ENCODE measurements around the gene CSH2. TPM values are rescaled to one million over a fixed set of nuclear protein-coding genes. Genes with fewer than 3 reads are reported as not detected.
"Not testable (repeated sequence)": the region's sequence is repeated elsewhere in the genome, so short reads cannot be mapped to it uniquely, and the experiment has no call there.

Gene CSH2
- total and polyA plus RNA-seq, 9 of the 15 experiments (the other 6 are each of a cell fraction or from before 2014, with no cell fraction given), result not detected

DNA sequence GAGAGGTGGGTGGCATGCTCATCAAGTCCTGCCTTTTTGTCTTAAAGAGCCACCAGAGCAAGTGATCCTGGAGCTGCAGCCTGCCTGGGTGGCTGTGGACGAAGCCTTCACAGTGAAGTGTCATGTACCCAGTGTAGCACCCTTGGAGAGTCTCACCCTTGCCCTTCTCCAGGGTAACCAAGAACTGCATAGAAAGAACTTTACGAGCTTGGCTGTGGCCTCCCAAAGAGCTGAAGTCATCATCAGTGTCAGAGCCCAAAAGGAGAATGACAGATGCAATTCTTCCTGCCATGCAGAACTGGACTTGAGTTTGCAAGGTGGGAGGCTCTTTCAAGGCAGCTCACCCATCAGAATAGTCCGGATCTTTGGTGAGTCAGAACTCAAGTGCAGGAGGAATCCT, 14.2 kb downstream of the CSH2 start (continued):
- TF ChIP-seq, protein P1, sequence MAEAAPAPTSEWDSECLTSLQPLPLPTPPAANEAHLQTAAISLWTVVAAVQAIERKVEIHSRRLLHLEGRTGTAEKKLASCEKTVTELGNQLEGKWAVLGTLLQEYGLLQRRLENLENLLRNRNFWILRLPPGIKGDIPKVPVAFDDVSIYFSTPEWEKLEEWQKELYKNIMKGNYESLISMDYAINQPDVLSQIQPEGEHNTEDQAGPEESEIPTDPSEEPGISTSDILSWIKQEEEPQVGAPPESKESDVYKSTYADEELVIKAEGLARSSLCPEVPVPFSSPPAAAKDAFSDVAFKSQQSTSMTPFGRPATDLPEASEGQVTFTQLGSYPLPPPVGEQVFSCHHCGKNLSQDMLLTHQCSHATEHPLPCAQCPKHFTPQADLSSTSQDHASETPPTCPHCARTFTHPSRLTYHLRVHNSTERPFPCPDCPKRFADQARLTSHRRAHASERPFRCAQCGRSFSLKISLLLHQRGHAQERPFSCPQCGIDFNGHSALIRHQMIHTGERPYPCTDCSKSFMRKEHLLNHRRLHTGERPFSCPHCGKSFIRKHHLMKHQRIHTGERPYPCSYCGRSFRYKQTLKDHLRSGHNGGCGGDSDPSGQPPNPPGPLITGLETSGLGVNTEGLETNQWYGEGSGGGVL (CRISPR knock-in tag; IDR thresholded peaks at IDR 0.05), result no peak

DNA sequence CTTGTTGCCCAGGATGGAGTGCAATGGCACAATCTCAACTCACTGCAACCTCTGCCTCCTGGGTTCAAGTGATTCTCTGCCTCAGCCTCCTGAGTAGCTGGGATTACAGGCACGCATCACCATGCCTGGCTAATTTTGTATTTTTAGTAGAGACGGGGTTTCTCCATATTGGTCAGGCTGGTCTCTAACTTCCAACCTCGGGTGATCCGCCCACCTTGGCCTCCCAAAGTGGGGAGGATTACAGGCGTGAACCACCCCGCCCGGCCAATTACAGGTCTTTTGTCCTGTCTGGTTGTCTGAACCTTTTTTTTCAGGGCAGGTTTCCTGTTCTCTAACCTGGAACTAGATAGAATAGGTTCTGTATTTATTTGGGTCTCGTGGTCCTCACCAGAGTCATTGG, 17.1 kb downstream of the CSH2 start:
- H2AFZ ChIP-seq (ENCODE audit: low read depth, low read length); H3K4me1 ChIP-seq (replicated peaks in 1 of 2; ENCODE audit: control insufficient read depth in 2 of 2, insufficient read depth in 2 of 2, low read length in 2 of 2); H3K27me3 ChIP-seq (ENCODE audit: control insufficient read depth in 2 of 2, insufficient read depth in 2 of 2, low read length in 2 of 2); H3K4me2 ChIP-seq (ENCODE audit: insufficient read depth, low read length); ATAC-seq; H3K4me3 ChIP-seq; BruUV-seq (replicated peaks); H3K9me3 ChIP-seq (replicated peaks; ENCODE audit: control insufficient read depth, insufficient read depth, low read depth, low read length); in situ Hi-C loops (cut with MboI); FAIRE-seq; H3K79me2 ChIP-seq (ENCODE audit: control insufficient read depth, insufficient read depth, low read length); intact Hi-C loops (cut with micrococcal nuclease); H3K9ac ChIP-seq (ENCODE audit: insufficient read depth in 1 of 2, low read depth in 2 of 2, low read length in 2 of 2); CTCF ChIA-PET (ENCODE audit: low intra/inter-chr PET ratio); H3K9me1 ChIP-seq (ENCODE audit: control insufficient read depth, insufficient read depth, low read length); DNase-seq (ENCODE audit: extremely low read depth in 1 of 4, low spot score in 3 of 4); H4K20me1 ChIP-seq (replicated peaks; ENCODE audit: control insufficient read depth, insufficient read depth, low read length); H3K27ac ChIP-seq (ENCODE audit: extremely low read depth, low read depth, low read length): not testable (repeated sequence)
- 88% methylated on average over 8 of the region's 8 CpGs for WGBS (ENCODE audit: insufficient coverage, low coverage, missing lambda C conversion rate)
- H3K36me3 ChIP-seq (ENCODE audit: control insufficient read depth, insufficient read depth, low read length), result peaks cover 47% of the 10 kb centered on the region; the same call in 2 of the 3 replicates
- POLR2A ChIA-PET, result interaction anchor here (1.0 to 1.1 kb wide), 2 partner anchors 8 to 23 kb away, joined by 3 read pairs; no protein-coding TSS in a partner anchor

DNA sequence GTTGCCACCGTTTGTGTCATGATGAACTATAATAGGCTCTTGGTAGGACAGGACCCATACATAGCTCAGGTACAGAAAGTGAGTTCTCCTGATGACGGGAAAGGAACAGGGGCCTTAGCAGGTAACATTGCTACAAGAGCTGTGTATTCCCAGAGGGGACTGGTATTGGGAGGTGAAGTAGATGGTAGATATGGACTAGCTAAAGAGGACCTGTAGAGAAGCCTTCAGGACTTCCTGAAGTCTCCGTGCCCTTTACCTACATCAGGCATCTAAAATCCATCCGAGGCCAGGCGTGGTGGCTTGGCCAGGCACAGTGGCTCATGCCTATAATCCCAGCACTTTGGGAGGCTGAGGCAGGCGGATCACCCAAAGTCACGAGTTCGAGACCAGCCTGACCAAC, 18.3 kb downstream of the CSH2 start:
- CTCF ChIA-PET (ENCODE audit: low intra/inter-chr PET ratio), result no interaction called here
- ATAC-seq (no peak), DNase-seq (ENCODE audit: extremely low read depth in 1 of 4, low spot score in 3 of 4) (no peak), FAIRE-seq (no peak)
- Histone ChIP-seq H3K9me1 (ENCODE audit: control insufficient read depth, insufficient read depth, low read length) (no peaks in the 10 kb centered on the region), H2AFZ (ENCODE audit: low read depth, low read length) (no peak overlapping the region), H3K79me2 (ENCODE audit: control insufficient read depth, insufficient read depth, low read length) (peaks cover 20% of the 10 kb centered on the region), H3K9me3 (replicated peaks; ENCODE audit: control insufficient read depth, insufficient read depth, low read depth, low read length) (no peaks in the 10 kb centered on the region; the same call in 1 of the 2 replicates), H3K4me1 (replicated peaks in 1 of 2; ENCODE audit: control insufficient read depth in 2 of 2, insufficient read depth in 2 of 2, low read length in 2 of 2) (peaks cover 7 to 8% of the 10 kb centered on the region in 2 experiments; a peak in 3 of 5 replicates), H3K9ac (ENCODE audit: insufficient read depth in 1 of 2, low read depth in 2 of 2, low read length in 2 of 2) (no peak overlapping the region), H3K27ac (ENCODE audit: extremely low read depth, low read depth, low read length) (no peak overlapping the region), H3K4me3 (no peak overlapping the region), H3K36me3 (ENCODE audit: control insufficient read depth, insufficient read depth, low read length) (peaks cover 37% of the 10 kb centered on the region; the same call in 2 of the 3 replicates), H4K20me1 (replicated peaks; ENCODE audit: control insufficient read depth, insufficient read depth, low read length) (no peaks in the 10 kb centered on the region; the same call in 1 of the 2 replicates), H3K4me2 (ENCODE audit: insufficient read depth, low read length) (no peak overlapping the region), H3K27me3 (ENCODE audit: control insufficient read depth in 2 of 2, insufficient read depth in 2 of 2, low read length in 2 of 2) (no peaks in the 10 kb centered on the region)
- 87% methylated on average over 7 of the region's 8 CpGs for WGBS (ENCODE audit: insufficient coverage, low coverage, missing lambda C conversion rate)
- in situ Hi-C loops (cut with MboI) (no loop called here), intact Hi-C loops (cut with micrococcal nuclease) (no loop called here)
- POLR2A ChIA-PET, result no interaction called here
- no TSS peak for BruUV-seq (replicated peaks)
- TF ChIP-seq MAZ (CRISPR knock-in tag; conservative IDR thresholded peaks at IDR 0.05 in 1 of 2, IDR thresholded peaks at IDR 0.05 in 1 of 2) (no peak), PHF21A (IDR thresholded peaks at IDR 0.05; ENCODE audit: borderline replicate concordance, low read depth) (no peak), LARP7 (IDR thresholded peaks at IDR 0.05) (no peak), OTX1 (CRISPR knock-in tag; IDR thresholded peaks at IDR 0.05) (no peak)
- TF ChIP-seq, protein P2, sequence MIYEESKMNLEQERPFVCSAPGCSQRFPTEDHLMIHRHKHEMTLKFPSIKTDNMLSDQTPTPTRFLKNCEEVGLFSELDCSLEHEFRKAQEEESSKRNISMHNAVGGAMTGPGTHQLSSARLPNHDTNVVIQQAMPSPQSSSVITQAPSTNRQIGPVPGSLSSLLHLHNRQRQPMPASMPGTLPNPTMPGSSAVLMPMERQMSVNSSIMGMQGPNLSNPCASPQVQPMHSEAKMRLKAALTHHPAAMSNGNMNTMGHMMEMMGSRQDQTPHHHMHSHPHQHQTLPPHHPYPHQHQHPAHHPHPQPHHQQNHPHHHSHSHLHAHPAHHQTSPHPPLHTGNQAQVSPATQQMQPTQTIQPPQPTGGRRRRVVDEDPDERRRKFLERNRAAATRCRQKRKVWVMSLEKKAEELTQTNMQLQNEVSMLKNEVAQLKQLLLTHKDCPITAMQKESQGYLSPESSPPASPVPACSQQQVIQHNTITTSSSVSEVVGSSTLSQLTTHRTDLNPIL (CRISPR knock-in tag; IDR thresholded peaks at IDR 0.05), result no peak
- TF ChIP-seq, protein P3, sequence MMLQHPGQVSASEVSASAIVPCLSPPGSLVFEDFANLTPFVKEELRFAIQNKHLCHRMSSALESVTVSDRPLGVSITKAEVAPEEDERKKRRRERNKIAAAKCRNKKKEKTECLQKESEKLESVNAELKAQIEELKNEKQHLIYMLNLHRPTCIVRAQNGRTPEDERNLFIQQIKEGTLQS (IDR thresholded peaks at IDR 0.05), result no peak
- TF ChIP-seq, protein P3 (CRISPR knock-in tag; conservative IDR thresholded peaks at IDR 0.05), result no peak

Data from K562 (cell line).